HG03442 (cell line): ENCODE data around the gene HSD17B2.

ENCODE experiments used
- ATAC-seq: cut with Tn5 transposase; IDR thresholded peaks from one replicate; pipeline ENCODE4 v1.9.1; 2021; ENCODE audit warnings: mild to moderate bottlenecking, moderate library complexity; ENCODE audit not compliant: unreplicated experiment

Gene HSD17B2

DNA sequence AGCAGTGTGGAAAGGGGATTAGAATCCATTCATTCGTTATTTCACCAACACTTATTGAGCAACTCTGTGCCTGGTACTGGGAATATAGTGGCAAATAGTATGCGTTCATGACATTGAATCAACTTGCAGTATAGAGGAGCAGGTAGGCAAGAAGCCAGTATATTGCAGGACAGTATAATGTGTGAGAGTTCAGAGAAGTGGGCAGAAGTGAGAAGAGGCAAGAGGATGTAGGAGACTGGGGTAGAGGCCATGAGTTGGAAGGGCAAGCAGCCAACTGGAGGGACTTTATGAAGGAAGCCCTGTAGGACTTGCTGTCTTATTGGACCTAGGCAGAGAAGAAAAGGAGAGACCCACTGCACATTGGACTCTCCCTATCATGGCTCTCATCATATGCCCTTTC is 12.3 kb downstream of the HSD17B2 start:
- no peak for ATAC-seq

DNA sequence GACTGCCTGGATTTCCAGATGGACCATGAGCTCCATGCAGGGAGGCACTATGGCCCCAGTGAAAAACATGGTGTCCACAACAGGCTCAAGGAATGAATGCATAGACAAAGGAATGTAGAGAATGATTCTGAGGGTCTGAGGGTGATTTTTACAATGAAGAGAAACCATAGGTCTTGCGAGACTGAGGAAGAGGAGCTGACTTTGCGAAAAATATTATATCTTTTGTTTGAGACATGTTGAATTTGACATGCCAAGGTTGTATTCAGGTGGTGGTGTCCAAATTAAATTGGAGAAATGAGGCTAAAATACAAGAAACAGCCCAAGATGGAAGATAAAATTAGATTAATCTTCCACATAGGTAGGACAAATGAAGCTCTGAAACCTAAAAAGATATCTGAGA is 12.7 kb downstream of the HSD17B2 start:
- no peak for ATAC-seq

DNA sequence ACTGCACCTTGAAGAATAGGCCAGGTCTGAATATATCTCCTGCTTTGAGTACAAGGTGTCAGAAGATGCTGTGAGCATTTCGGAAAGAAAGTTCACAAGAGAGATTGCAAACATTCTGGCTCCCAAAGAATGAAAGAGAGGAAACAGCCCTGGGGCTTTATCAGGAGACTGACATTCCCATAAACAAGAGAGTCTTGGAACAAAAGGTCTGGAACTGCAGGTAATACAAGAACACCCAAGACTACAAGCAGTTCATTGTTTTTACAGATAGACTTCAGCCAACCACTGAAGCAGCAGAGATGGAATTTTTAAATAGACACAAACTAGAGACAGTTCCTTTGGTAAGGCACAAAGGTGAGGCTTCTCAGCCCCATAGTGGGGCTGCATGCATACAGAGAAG is 14.4 kb downstream of the HSD17B2 start:
- ATAC-seq = no peak

DNA sequence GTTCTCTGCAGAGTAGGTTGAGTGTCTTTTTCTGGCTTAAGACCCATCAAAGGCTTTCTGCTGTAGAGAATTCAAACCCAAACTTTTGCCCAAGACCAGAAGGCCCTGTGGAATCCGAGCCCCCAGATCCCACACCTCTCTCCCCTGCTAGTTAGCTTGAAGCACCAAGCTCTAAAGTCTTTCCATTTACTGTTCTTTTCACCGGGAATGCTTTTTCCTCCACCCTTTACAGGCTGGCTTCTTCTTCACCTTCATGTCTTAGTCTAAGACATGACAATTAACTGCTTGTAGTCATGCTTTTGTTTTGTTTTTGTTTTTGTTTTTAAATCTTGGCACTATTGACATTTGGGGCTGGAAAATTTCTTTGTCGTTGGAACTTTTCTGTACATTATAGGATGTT is 15.5 kb downstream of the HSD17B2 start:
- ATAC-seq = no peak

DNA sequence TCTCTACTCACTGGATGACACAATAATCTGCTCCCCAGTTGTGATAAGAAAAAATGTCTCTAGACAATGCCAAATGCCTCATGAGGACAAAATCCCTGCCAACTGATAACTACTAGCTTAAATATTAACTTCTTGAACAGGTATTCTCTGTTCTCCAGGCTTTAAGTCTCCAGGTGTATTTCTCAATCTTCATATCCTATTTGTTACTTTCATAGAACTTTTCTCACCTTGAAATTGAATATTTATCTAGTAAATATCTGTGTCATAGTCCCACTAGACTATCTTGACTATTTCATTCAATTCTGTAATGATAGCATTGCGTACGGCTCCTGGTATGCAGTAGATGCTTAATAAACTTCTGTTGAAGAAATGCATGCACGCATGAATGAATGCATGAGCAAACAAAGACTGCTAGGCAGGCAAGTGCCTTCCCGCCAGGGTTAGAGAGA is 15.9 kb downstream of the HSD17B2 start:
- no peak for ATAC-seq

DNA sequence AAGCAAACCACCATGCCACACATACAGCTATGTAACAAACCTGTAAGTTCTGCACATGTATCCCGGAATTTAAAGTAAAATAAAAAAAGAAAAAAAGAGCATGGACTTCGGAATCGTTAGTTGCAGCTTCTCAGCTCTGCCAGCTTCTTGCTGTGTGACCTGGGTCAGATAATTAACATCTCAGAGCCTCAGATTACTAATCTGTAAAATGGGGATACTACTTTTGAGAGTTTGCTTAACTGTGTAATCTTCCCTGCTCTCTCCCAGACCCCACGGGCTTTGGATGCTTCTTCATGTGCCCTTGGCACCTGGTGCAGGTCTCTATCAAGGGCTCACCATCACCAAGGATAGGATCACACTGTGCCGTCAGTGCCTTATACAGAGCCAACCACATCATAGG is 16.6 kb downstream of the HSD17B2 start:
- no peak for ATAC-seq

DNA sequence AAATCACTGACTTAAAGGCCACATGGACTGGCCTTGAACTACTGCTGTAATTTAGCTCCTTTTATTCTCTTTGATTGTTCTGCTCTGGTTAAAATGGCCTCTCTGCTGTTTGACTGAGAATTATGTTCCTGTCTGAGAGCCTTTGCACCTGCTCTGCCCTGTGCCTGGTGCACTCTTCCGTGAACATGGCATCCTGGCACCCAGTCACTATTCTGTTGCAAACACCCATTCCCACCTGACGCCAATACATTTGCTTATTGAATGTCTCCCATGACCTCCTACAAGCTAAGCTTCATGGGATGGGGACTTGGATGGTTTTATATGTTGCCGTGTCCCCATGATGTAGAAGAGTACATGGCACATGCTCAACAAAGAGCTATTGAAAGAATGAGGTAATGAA is 20.1 kb downstream of the HSD17B2 start:
- no peak for ATAC-seq

DNA sequence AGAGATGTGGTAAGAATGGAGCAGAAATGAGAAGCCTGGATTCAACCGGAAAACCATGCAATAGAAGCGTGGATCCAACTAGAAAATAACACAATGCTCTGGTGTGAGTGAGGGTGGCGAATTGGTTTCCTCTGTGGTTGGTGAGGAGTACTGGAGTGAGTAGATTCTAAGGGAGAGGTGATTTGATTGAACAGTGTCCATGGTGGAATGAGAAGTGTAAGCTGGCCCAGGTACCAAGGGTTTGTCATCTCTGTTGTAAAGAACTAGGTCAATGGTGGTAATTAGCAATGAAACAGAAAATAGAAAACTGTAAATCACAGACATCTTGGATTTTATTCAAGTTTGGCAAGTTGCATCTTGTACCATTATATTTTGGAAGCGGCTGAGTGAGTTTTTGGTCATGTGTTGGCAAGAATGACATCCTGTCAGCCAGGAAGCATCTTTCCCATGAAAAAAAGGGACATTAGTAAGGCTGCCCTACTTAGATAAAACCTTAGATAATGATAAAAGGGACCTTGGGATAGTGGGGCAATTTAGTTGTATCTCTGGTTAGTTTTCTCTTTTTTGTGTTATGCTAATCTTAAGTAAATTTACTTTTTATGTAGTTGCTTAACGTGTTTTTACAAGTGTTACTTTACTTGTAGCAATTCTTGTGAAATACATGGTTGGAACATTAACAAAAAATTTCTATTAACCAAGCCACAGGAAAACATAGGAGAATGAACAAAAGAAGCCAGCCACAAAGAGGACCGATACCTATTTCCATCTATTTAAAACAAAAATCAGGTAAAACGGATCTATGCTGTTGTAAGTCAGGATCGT is 20.9 kb downstream of the HSD17B2 start:
- no peak for ATAC-seq

DNA sequence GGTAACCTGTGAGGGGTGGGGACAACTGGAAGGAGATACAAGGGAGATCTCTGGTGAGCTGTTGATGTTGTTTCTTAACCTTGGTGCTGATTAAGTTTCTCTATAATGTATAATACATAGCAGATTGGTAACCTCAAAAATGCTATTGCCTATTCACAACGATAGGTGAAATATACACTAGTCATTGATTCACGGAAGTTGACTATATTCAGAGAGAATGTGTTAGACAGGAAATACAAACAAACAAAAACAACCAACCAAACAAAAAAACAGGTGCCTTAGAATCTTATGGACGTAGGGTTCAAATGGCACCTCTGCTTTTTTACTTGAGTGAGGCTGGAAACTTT is 21.5 kb downstream of the HSD17B2 start:
- no peak for ATAC-seq

DNA sequence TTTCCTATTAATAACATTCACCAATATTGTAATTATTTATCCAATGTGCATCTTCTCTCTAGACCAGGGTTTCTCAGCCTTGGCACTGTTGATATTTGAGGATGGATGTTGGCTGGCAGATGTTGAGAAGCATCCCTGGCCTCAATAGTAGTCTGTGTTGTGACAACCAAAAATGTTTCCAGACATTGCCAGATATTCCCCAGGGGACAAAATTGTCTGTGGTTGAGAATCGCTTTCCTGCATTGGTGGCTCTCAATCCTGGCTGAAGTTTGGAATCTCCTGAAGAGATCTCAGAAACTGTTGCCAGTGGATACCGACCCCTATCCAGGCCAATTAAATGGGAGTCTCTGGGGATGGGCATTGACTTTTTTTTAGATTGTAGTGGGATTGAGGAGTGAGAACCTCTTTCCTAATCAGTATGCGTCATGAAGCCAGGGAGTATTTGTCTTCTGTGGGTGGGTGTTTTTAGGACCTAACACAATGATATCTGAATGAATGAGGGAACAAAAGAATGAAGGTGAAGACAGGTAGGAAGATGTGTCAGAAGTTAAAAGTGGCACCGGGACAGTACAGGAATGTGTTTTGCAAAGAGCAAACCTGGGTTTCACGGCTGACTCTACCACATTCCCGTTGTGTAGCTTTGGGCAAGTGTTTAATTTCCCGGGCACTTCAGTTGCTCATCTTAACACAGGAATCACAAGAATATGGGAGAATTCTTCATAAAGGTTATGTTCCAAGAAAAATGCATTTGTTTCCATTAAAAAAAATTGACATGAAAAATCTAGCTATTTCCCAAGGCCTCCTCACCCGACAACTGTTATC is 24.3 kb downstream of the HSD17B2 start:
- no peak for ATAC-seq

DNA sequence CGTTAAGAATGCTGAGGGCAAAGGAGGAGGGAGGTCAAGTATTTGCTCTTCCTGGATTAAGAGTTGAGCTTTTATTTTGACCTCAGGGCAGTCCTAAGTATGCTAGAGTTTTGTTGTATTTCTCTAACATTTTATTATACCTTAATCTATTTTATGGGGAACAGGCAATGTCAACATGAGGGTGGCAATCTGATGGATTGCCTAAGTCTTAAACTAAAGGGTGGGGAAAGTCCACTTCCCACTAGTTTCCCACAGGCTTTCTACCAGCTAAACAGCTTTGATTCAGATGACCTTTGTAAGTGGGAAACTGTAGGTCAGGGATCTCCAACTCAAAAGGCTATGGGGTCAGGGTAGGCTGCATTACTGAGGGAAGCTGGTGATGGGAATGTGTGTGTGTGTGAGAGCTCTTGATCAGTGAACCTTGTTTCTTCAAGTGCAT is 24.9 kb downstream of the HSD17B2 start:
- no peak for ATAC-seq

DNA sequence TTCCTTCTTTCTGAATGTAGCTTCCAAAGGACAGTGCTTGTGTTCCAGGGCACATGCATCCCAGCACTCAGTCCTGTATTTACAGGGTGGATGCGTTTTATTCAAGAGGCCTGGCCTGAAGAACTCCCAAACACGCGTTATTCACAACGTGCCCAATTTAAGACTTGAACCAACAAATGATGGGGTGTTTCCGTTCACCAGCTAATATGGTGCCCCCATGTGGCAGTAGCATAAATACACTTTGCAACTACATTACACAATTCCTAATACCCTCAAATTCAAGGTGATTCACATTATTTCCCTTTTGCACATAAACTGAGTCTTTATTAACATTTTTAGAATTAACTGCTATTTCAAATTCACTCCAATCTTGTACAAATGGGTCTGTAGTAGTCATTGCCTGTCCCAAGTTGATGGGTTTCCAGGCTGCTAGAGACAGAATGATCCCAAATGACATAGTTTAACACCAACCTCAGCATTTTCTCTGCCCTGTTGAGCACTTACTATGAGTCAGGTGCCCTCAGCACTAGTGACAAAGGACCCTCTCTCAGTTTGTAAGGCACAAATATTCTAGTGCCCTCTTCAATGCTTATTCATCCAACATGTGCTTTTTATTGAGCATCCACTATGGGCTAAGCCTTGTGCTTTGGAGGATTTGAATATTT is 26.9 kb downstream of the HSD17B2 start:
- ATAC-seq = no peak

DNA sequence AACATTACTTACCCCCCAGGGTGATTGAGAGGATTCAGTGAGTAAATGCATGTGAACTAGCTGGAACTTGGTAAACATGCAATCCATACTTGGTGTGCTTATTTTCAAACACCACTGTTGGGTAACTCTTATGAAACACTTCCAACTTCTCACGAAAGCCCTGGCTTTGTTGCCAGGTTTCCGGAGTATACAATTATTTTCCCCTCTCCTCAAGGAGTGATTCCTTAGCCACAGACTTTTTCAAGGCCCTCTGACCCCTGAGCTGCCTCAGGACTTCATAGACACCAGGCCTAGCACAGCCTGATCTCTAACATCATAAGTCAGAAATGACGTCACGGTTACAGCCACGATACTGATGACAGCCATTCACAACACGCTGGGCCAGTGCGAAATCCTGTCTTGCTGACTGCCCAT is 27.6 kb downstream of the HSD17B2 start:
- ATAC-seq = no peak

DNA sequence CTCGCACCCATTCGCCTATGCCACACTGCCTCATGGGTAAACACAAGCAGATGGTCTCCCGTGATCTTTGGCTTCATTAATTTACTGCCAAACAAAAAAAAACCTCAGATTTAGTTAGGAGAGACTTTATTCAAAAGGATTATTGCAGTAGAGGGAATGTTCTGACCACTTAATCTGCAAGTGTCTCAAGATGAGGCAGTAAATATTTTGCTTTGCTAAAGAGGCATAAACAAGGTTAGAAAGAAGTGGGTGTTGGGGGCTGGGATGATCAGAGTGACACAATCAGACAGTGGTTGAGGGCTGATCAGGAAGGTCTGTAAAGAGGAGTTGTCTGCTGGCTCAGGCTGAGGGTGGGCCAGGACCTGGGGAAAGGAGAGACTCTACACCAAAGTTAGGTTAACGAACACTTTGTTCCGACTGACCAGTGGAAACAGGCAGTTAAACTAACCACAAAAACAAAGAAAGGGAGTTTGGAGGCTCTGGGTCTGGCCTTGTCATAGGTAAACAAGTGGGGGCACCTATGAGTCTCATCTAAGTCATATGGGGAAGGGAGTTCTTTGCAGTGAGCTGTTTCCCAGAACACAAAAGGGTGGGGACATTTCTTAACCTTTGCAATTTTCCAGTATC is 28.5 kb downstream of the HSD17B2 start:
- no peak for ATAC-seq

DNA sequence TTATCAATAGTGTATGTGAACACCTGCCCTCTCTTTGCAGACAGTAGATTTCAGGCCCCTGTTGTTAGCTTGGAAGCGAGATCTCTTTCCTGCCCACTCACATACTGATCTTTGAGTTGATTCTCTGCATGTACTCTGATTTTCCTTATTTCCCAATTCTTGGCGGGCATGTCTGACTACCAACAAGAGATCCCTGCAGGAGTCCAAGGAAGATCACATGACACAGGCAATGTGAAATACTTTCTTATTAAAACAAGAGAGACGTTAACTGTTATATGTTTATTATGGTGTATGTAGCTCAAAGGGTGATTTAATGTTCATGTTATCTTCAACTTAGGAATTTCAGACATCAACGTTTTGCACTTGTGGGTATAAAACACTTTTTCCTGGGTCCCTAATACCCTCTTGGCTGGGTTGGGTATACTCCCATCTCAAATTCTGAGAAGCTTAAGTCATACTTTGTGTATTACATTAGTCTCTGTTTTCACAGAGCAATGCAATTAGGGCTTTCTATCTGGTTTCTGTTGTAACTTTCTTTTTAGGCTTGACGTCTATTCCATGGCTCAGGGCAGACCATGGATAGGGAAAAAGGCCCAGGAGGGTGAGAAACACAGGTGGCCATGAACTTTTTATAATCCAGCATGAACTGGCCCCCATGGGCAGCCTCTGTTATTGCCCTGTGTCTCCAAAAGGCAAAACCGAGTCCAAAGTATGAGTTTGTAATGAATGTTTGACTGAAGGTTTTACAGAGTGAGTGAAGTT is 32.2 kb downstream of the HSD17B2 start:
- ATAC-seq = no peak

DNA sequence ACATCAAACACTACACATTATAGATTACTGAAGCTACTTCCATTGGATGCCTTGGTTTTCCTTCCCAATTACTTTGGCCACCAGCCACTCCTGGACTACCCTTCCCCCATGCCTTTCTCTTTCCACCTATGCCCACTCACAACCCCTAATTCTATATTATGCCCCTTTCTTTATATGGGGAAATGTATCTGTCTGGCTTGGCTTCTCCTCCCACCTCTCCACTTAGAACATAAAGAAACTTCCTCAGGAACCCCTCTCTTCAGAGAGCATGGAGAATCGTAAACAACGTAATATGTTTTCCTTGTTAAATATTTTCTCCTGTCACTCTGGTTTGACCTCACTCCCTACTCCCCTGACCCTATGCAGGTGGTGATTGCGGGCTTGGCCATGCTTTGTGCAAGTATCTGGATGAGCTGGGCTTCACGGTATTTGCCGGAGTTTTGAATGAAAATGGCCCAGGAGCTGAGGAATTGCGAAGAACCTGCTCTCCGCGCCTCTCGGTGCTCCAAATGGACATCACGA is 32.8 kb downstream of the HSD17B2 start:
- no peak for ATAC-seq

DNA sequence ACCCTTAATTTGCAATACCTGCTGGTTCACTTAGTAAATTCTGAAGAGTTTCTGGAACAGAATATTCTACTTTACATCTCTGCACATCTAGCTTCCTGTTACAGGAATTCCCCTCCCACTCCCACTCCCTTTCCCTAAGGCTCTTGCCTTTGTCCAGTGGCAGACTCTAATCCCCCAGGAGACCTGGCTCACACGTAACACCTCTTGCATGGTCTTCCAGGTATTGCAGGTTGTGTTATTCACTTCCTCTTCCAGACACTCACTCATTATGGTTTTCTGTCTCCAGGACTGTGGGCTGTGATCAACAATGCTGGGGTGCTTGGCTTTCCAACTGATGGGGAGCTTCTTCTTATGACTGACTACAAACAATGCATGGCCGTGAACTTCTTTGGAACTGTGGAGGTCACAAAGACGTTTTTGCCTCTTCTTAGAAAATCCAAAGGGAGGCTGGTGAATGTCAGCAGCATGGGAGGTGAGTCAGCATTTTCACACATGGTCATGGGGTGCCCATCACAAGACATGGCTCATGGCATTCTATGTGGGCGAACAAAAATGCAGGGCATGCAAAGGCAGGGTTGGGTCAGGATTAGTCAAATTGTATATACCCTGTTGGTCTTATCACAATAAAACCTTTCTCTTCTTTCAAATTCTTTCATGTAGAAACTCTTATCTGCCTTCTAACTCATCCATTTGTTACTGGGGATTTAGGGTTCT is 35.8 kb downstream of the HSD17B2 start:
- no peak for ATAC-seq

DNA sequence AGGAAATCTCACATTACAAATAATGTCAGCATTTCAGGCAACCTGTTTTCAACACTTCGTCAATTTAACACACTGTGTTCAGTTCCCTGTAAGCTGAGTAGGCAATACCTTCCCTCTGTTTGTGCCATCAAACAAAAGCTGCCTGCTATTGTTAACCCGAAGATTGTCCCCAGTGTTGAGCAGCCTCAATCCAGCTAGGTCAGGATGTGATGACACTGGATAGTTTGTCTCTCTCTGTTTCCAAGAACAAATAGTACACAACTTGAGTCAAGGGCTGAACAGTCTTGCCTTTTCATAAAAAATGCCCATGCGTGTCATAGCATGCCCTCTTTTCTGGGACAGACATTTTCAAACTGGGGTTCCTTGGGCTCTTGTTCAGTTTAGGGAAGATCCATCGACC is 36.4 kb downstream of the HSD17B2 start:
- no peak for ATAC-seq

DNA sequence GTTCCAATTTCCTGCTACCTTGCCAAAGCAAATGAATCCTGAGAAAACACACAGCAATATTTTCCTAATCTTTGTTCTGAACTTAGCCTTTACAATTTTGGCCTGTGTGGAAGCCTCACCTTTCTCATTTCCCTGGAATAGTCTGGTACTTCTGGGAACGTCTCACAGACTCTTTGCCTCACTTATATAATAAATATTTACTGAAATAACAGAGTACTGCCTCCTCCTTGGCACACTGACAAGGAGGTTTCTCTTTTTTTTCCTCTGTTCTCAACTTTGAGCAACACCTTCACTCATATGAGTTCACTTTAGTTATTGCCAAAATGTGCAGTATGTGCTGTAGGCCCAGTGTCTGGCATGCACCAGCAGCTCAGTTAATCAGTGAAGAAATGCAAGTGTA is 37.3 kb downstream of the HSD17B2 start:
- ATAC-seq = no peak
